Measurements from ENCODE around the gene TLK2. TPM values are rescaled to one million over a fixed set of nuclear protein-coding genes. Genes with fewer than 3 reads are reported as not detected.
"Not testable (repeated sequence)": the region's sequence is repeated elsewhere in the genome, so short reads cannot be mapped to it uniquely, and the experiment has no call there.

The TLK2 gene
- total RNA-seq, 1 donor from 2014 or later, result 45.5 TPM

DNA sequence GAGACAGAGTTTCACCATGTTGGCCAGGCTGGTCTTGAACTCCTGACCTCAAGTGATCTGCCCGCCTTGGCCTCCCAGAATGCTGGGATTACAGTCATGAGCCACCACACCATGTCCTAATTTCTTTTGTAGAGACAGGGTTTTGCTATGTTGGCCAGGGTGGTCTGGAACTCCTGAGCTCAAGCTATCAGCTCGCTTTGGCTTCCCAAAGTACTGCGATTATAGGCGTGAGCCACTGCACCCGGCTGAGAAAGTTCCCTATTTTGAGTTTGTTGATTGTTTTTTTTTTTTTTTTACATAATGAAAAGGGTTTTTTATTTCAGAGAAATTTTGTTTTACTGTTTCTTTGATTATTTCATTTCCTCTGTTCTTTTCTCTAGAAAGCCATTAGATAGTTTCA is 67.4 kb downstream of the TLK2 start:
- H3K4me3 Mint-ChIP-seq (ENCODE audit: low read depth); DNase-seq (ENCODE audit: low spot score); H3K27me3 Mint-ChIP-seq (ENCODE audit: low read depth); H3K27ac Mint-ChIP-seq; H3K4me1 Mint-ChIP-seq (ENCODE audit: low read depth); intact Hi-C loops (cut with micrococcal nuclease): not testable (repeated sequence)
- Mint-ChIP-seq H3K36me3 (ENCODE audit: low read depth) (peaks cover 38% of the 10 kb centered on the region), H3K9me3 (peaks cover 14% of the 10 kb centered on the region)

DNA sequence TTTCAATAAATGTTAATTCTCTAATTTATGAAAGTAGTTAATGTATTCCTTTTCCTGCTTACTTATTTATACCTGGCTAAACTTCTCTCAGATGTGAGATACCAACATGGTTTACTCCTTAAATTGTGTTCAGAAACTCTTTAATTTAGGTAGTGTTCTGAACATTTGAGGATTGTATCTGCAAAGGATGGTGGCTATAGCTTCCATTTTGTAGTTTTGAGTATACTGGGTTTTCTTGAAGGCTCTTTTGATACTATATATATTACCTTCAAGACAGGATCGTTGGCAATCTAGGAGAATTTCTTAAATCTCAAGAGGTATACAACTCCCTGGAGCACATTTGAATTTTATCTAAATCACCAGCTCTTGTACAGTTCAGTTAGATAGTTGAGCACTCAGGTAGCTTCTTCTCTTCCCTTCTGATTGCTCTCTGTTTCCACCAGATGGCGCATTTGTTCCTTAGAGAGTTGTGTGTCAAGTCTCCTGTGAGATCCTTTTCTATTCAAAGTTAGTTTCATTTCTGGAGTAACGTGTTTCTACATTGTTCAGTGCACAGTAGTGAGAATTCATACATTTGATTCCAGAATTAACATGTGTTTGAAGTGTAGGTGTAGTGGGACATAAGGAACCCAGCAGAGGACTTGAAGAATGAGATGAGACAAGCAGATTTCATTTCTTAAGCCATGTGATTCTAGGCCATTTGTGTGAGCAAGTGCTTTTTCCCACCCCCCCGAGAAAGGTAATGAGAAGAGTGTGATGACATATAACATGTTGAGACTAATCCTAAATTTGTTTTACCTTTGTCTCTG is 74.4 kb downstream of the TLK2 start:
- intact Hi-C loops (cut with micrococcal nuclease), result loop anchor here (5.0 kb wide), 1 partner anchor 414 kb away; the partner anchor contains the start of gene TANC2
- Mint-ChIP-seq H3K27ac (peak overlapping the region; percentile 79), H3K4me3 (ENCODE audit: low read depth) (peak overlapping the region; percentile 60), H3K36me3 (ENCODE audit: low read depth) (peaks cover 22% of the 10 kb centered on the region)
- H3K4me1 Mint-ChIP-seq (ENCODE audit: low read depth); H3K9me3 Mint-ChIP-seq; H3K27me3 Mint-ChIP-seq (ENCODE audit: low read depth): not testable (repeated sequence)
- peak; percentile 31 for DNase-seq (ENCODE audit: low spot score)

DNA sequence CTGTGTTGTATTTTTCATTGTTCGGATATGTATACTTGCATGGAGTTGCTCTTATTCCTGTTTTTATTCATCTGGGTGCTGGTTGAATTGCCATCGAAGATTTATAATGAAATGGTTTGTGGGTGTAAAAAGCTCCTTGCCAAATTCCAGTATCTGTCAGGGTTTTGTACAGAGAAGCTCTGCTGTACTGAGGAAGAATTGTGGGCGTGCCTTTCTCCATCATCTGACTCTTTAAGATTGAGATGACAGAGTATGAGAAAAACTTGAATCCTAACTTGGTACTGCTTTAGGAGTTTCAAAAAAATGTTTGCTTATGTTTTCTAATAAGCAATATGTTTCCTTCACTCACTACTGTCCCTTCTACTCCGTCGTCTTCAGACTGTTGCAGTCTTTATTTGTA is 78.9 kb downstream of the TLK2 start:
- H3K4me1 Mint-ChIP-seq (ENCODE audit: low read depth); H3K27ac Mint-ChIP-seq; H3K27me3 Mint-ChIP-seq (ENCODE audit: low read depth); intact Hi-C loops (cut with micrococcal nuclease); H3K9me3 Mint-ChIP-seq; DNase-seq (ENCODE audit: low spot score); H3K4me3 Mint-ChIP-seq (ENCODE audit: low read depth): not testable (repeated sequence)
- H3K36me3 Mint-ChIP-seq (ENCODE audit: low read depth), result peaks cover 51% of the 10 kb centered on the region

DNA sequence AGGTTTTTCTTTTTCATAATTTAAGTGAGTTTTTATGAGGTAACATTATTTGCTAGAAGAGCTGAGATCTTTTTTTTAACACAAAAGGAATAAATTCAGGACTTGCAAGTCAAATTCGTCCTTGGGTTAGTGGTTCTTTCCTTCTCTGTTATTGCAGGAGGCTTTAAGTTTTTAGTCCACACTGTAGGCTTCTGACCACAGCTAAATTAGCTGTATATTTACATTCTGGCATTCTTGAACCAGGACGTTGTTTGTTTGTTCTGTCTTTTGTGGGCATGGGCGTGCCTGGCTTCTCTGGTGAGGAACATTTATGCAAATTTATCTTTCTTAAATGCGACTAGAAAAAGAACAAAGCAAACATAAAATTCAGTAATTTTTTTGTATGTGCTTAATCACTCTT is 80.3 kb downstream of the TLK2 start:
- H3K4me3 Mint-ChIP-seq (ENCODE audit: low read depth); H3K4me1 Mint-ChIP-seq (ENCODE audit: low read depth); H3K27ac Mint-ChIP-seq; DNase-seq (ENCODE audit: low spot score); H3K27me3 Mint-ChIP-seq (ENCODE audit: low read depth); intact Hi-C loops (cut with micrococcal nuclease); H3K9me3 Mint-ChIP-seq: not testable (repeated sequence)
- peaks cover 58% of the 10 kb centered on the region for H3K36me3 Mint-ChIP-seq (ENCODE audit: low read depth)

DNA sequence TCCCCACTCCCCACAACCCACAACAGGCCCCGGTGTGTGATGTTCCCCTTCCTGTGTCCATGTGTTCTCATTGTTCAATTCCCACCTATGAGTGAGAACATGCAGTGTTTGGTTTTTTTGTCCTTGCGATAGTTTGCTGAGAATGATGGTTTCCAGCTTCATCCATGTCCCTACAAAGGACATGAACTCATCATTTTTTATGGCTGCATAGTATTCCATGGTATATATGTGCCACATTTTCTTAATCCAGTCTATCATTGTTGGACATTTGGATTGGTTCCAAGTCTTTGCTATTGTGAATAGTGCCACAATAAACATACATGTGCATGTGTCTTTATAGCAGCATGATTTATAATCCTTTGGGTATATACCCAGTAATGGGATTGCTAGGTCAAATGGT is 82.3 kb downstream of the TLK2 start:
- intact Hi-C loops (cut with micrococcal nuclease); H3K4me3 Mint-ChIP-seq (ENCODE audit: low read depth): not testable (repeated sequence)
- H3K36me3 Mint-ChIP-seq (ENCODE audit: low read depth), result peaks cover 73% of the 10 kb centered on the region

DNA sequence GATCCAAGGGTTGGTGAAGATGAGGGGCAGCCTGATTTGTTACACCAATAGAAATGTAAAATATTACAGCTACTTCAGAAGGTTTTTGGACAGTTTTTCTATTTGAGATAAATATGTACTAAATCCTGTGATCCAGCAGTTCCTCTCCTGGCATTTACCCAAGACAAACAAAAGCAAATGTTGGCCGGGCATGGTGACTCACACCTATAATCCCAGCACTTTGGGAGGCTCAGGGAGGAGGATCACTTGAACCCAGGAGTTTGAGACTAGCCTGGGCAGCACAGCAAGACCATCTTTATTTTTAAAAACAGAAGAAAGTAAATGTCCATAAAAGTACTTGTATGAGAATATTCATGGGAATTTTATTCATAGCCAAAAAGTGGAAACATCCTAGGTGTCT is 84.0 kb downstream of the TLK2 start:
- Mint-ChIP-seq H3K4me1 (ENCODE audit: low read depth) (peaks cover 14% of the 10 kb centered on the region), H3K27me3 (ENCODE audit: low read depth) (no peaks in the 10 kb centered on the region), H3K27ac (no peak overlapping the region), H3K9me3 (peaks cover 6% of the 10 kb centered on the region), H3K4me3 (ENCODE audit: low read depth) (no peak overlapping the region), H3K36me3 (ENCODE audit: low read depth) (peaks cover 76% of the 10 kb centered on the region)
- intact Hi-C loops (cut with micrococcal nuclease), result no loop called here
- no peak for DNase-seq (ENCODE audit: low spot score)

More for the DNA sequence above, 82.3 kb downstream of the TLK2 start:
- not testable (repeated sequence) for DNase-seq (ENCODE audit: low spot score); H3K9me3 Mint-ChIP-seq; H3K27ac Mint-ChIP-seq; H3K4me1 Mint-ChIP-seq (ENCODE audit: low read depth); H3K27me3 Mint-ChIP-seq (ENCODE audit: low read depth)

DNA sequence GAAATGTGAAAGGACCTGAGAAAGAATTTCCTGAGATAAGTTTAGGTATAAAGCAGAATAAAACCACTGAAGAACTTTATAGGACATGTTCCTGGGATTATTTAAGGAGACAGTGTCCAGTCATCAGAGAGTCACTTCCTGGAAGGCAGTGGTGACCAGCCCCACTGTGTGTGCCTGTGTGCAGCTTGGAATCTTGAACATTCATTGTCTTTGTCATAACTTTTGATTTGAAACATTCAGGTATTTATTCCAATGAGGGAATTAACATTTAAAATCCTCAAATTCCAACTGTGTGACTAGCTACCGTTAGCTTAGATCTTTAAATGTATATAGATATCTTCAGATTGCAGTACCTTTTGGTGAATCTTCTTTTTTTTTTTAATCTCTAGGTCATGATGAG is 87.2 kb downstream of the TLK2 start:
- Mint-ChIP-seq H3K27me3 (ENCODE audit: low read depth) (no peaks in the 10 kb centered on the region), H3K4me3 (ENCODE audit: low read depth) (no peak overlapping the region), H3K36me3 (ENCODE audit: low read depth) (peaks cover 75% of the 10 kb centered on the region), H3K27ac (no peak overlapping the region), H3K9me3 (peaks cover 6% of the 10 kb centered on the region), H3K4me1 (ENCODE audit: low read depth) (peaks cover 14% of the 10 kb centered on the region)
- intact Hi-C loops (cut with micrococcal nuclease), result no loop called here
- DNase-seq (ENCODE audit: low spot score), result no peak

DNA sequence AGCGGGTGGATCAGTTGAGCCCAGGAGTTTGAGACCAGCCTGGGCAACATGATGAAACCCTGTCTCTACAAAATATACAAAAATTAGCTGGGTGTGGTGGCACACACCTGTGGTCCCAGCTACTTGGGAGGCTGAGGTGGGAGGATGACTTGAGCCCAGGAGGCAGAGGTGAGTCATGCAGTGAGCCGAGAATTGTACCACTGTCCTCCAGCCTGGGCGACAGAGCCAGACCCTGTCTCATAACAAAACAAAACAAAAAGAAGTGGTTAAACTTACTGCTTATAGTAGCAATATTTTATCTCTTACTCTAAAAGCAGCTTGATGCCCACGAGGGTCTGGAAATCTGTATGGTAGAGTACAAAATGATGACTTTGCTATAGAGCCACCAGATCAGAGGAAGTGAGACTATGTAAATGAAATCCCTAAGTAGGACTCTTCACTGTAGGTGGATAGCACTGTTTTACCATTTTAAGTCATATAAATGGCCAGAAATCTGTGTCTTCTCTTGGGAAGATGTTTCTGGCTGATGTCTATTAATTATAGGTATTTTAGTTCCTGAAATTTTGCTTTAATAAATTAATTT is 88.5 kb downstream of the TLK2 start:
- intact Hi-C loops (cut with micrococcal nuclease), result no loop called here
- H3K9me3 Mint-ChIP-seq, result peaks cover 6% of the 10 kb centered on the region
- H3K4me1 Mint-ChIP-seq (ENCODE audit: low read depth), result peaks cover 14% of the 10 kb centered on the region
- H3K36me3 Mint-ChIP-seq (ENCODE audit: low read depth), result peaks cover 69% of the 10 kb centered on the region
- no peak overlapping the region for H3K4me3 Mint-ChIP-seq (ENCODE audit: low read depth)
- no peaks in the 10 kb centered on the region for H3K27me3 Mint-ChIP-seq (ENCODE audit: low read depth)
- no peak overlapping the region for H3K27ac Mint-ChIP-seq
- no peak for DNase-seq (ENCODE audit: low spot score)

DNA sequence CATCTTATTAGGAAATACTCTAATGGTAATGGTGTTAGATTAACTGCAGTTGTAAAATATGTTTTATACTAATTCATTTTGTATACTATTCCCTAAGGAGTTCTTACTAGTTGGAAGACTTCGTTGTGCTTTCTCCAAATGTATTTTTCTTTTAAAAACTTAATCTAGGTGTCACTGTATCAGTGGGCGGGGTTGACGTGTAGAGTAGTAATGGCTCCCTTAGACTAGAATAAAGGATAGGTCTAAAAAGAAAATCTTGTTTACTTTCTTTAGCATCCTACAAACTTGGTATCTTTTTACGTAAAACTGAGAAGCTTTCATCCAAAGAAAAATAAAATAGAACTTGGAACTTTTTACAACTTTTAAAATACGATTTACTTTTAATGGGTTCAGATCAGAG is 93.9 kb downstream of the TLK2 start:
- no peak overlapping the region for H3K27ac Mint-ChIP-seq
- no peak overlapping the region for H3K4me3 Mint-ChIP-seq (ENCODE audit: low read depth)
- no peaks in the 10 kb centered on the region for H3K27me3 Mint-ChIP-seq (ENCODE audit: low read depth)

DNA sequence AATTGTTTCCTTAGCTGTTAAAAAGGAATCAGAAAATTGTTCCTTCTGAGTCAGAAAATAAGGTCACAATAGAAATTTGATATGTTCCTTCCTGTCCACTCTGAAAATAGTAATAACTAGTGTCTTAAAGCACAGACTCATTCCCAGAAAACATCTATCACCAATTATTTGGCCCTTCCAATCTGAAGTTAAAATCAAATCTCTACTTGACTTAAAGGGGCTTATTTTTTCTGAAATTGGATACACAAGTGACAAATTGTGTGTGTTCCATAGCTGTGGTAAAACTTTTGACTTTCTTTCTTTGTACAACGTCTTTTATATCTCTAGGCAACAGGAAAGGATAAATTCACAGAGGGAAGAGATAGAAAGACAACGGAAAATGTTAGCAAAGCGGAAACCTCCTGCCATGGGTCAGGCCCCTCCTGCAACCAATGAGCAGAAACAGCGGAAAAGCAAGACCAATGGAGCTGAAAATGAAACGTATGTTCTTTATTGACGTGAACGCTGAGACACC is 94.3 kb downstream of the TLK2 start:
- intact Hi-C loops (cut with micrococcal nuclease), result no loop called here
- DNase-seq (ENCODE audit: low spot score), result no peak
- Mint-ChIP-seq H3K9me3 (no peaks in the 10 kb centered on the region), H3K27ac (peak overlapping the region; percentile 42), H3K36me3 (ENCODE audit: low read depth) (peaks cover 52% of the 10 kb centered on the region), H3K4me1 (ENCODE audit: low read depth) (peaks cover 2% of the 10 kb centered on the region), H3K27me3 (ENCODE audit: low read depth) (no peaks in the 10 kb centered on the region), H3K4me3 (ENCODE audit: low read depth) (no peak overlapping the region)

More for the DNA sequence above, 93.9 kb downstream of the TLK2 start:
- intact Hi-C loops (cut with micrococcal nuclease), result no loop called here
- DNase-seq (ENCODE audit: low spot score), result no peak
- H3K36me3 Mint-ChIP-seq (ENCODE audit: low read depth), result peaks cover 55% of the 10 kb centered on the region
- H3K9me3 Mint-ChIP-seq, result no peaks in the 10 kb centered on the region
- peaks cover 2% of the 10 kb centered on the region for H3K4me1 Mint-ChIP-seq (ENCODE audit: low read depth)

DNA sequence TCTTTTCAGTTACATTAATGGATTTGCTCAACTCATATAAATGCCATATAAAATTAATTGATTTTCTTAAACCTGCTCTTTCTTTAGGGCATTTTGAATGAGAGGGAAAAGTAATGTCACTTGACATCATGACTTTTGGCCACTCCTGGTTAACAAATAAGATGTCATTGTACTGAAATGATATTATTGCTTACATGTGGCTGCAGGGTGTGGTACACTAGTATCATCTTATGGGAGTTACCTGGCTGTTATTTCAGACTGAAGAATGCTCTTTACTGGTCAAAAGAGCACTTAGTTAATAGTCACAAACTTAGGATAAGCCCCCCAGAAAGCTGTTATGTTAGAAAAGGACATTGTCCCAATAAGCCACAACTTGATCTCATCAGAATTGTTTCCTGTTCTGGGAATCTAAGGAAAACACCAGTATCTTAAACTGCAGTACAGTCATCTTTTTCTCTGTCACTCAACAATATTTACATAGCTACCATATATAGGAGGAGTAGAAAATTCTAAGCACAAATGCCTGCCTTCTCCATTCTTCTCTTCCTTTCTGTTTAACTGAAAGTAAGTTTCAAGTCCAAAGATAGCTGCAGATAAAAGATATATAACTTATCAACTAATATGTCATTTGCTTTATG is 95.0 kb downstream of the TLK2 start:
- peaks cover 4% of the 10 kb centered on the region for H3K4me1 Mint-ChIP-seq (ENCODE audit: low read depth)
- peak overlapping the region; percentile 42 for H3K27ac Mint-ChIP-seq
- no peaks in the 10 kb centered on the region for H3K9me3 Mint-ChIP-seq
- no peaks in the 10 kb centered on the region for H3K27me3 Mint-ChIP-seq (ENCODE audit: low read depth)
- no peak overlapping the region for H3K4me3 Mint-ChIP-seq (ENCODE audit: low read depth)
- intact Hi-C loops (cut with micrococcal nuclease), result no loop called here
- no peak for DNase-seq (ENCODE audit: low spot score)
- peaks cover 55% of the 10 kb centered on the region for H3K36me3 Mint-ChIP-seq (ENCODE audit: low read depth)

DNA sequence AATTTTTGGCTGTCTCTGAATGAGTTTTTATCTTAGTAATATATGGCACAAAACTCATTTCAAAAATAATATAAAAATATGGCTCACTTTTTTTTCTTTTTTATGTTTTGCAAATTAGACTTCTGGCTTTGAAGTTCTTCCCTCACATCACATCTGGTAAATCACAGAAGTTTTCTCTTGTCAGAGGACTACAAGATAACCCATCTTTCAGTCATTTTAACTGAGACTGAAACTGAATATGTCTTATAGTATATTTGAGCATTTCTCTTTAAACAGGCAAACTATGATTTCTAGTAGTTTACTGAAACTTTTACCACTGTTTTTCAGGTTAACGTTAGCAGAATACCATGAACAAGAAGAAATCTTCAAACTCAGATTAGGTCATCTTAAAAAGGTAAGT is 97.8 kb downstream of the TLK2 start:
- intact Hi-C loops (cut with micrococcal nuclease), result no loop called here
- DNase-seq (ENCODE audit: low spot score), result no peak
- H3K27me3 Mint-ChIP-seq (ENCODE audit: low read depth), result no peaks in the 10 kb centered on the region
- H3K4me3 Mint-ChIP-seq (ENCODE audit: low read depth), result no peak overlapping the region
- H3K4me1 Mint-ChIP-seq (ENCODE audit: low read depth), result peaks cover 4% of the 10 kb centered on the region
- H3K27ac Mint-ChIP-seq, result no peak overlapping the region
- peaks cover 47% of the 10 kb centered on the region for H3K36me3 Mint-ChIP-seq (ENCODE audit: low read depth)
- no peaks in the 10 kb centered on the region for H3K9me3 Mint-ChIP-seq

Measured in activated T-helper 2 cell treated with anti-CD3 and anti-CD28 coated beads, Interferon-gamma antibody, Interleukin-2, Interleukin-4, amounts not matched to agents 10 μg/mL and 5 μg/mL and 100 μg/mL, durations not matched to agents 14 hours and 24 hours and 36 hours (primary cell).